Pancreas (tissue), 10 donors: ENCODE measurements around the gene STAT6. TPM values are rescaled to one million over a fixed set of nuclear protein-coding genes. Genes with fewer than 3 reads are reported as not detected.

Experiments used
- ATAC-seq, 4 donors: fragments of 200-7000 bp; cut with Tn5 transposase; one replicate each; pipeline versions ENCODE4 v1.8.0 to v1.9.1; 2020; ENCODE audit warnings: mild to moderate bottlenecking in 4 of 4, moderate library complexity in 4 of 4
- DNase-seq, 6 donors: peaks; one replicate each; pipeline ENCODE4 v3.0.0-alpha.2; 2020
- FAIRE-seq: peaks from 2 replicates; lab custom pipeline; 2012; peaks lifted over from hg19 to GRCh38; lab: Jason Lieb, UNC
- H3K27ac ChIP-seq, 4 donors: fragments of 200-600 bp; sonication (generic); 1 replicate in 3 of 4; 2 replicates in 1 of 4; pipeline versions ENCODE4 v1.5.0 to v1.8.0; 2020
- H3K27me3 ChIP-seq, 4 donors: fragments of 200-600 bp; one replicate each; pipeline ENCODE4 v1.8.0; 2021
- H3K36me3 ChIP-seq, 3 donors: fragments of 200-600 bp; sonication (generic) in 1 of 3; one replicate each; pipeline versions ENCODE4 v1.5.0 to v1.8.0; 2020 to 2021
- H3K4me1 ChIP-seq, 3 donors: fragments of 200-600 bp; one replicate each; pipeline ENCODE4 v1.8.0; 2021
- H3K4me3 ChIP-seq, 4 donors: fragments of 200-600 bp; sonication (generic) in 2 of 4; one replicate each; pipeline versions ENCODE4 v1.5.0 to v1.8.0; 2020 to 2021
- H3K9me3 ChIP-seq, 4 donors: fragments of 200-600 bp; one replicate each; pipeline ENCODE4 v1.8.0; 2021
- WGBS, 2 donors: extraction: QIAGEN DNeasy Blood & Tissue Kit; methylation state at CpG; one replicate each; pipeline ENCODE4 v1.1.7; 2013; 5-methylcytosine and 5-hydroxymethylcytosine counted together
- intact Hi-C, 3 donors: fragments of 100-400 bp; cut with DNase I; formaldehyde crosslinking; loops; one replicate each; pipeline versions ENCODE4 v1.11.1 to v1.14.2; 2022
- polyA plus RNA-seq, 2 donors: library from polyadenylated mRNA; stranded (reverse); fragments of 200-250 nt; gene quantifications; one replicate each; pipeline ENCODE4 v1.2.3, GENCODE V29; 2013
- total RNA-seq, 6 donors: library from RNA; stranded (reverse); fragmentation: NEBNext Ultra II Directional in 4 of 6; extraction: Animal tissue kit (Norgen Biotek cat#: 25700) in 4 of 6; gene quantifications; one replicate each; pipeline versions ENCODE4 v1.2.1 to v1.2.4, GENCODE V29; 2021 to 2023
- TF ChIP-seq, protein P1 (sequence below), 4 donors: fragments of 200-600 bp; sonication (generic) in 3 of 4; IDR thresholded peaks; one replicate each; pipeline versions ENCODE4 v1.5.0 to v1.8.0; 2021; ENCODE audit warnings: antibody characterized with exemption in 4 of 4
- donor health status: healthy with polysubstance abuse.
- donor health status: DM: no; HTN: no; CAD: no; lungs with moderate emphysema.
- donor health status: DM: no; HTN: no; CAD: no.
- donor health status: control.
- donor health status: control.
- donor health status: Bipolar disorder and iron deficiency.
- donor health status: DM: yes; HTN: yes; CAD: no.
- donor health status: DM: no; HTN: no; CAD: no.
- donor health status: DM: no; HTN: no; CAD: no.
- donor health status: DM: yes; HTN: yes; CAD: no.

The STAT6 gene
- total and polyA plus RNA-seq, 8 donors = 31.0 to 141 (median 56.2) TPM

DNA sequence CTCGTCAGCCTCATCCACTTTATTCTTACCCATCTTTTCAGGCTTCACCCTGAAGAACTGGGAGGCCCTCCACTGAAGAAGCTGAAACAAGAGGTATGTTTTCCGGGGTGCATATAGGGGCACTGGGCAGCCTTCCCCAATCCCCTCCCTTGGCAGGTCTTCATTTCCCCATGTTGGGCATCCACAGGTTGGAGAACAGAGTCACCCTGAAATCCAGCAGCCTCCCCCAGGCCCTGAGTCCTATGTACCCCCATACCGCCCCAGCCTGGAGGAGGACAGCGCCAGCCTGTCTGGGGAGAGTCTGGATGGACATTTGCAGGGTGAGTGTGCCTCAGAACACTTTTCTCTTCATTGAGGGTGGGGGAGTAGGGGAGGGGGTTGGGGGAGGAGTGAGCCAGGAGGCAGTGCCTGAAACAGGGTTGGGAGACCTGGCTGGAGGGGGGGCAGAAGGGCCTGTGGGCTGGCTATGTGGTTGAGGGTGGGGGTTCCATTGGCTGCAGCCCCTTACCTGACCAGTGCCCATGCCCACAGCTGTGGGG lies 18.2 kb downstream of the STAT6 start:
- no peak for ATAC-seq
- intact Hi-C loops = no loop called here
- Histone ChIP-seq H3K27ac (no peak overlapping the region), H3K4me3 (no peak overlapping the region), H3K4me1 (peaks cover 0 to 6% (median 0%) of the 10 kb centered on the region in 3 donors), H3K27me3 (no peaks in the 10 kb centered on the region), H3K36me3 (peaks cover 0 to 7% (median 0%) of the 10 kb centered on the region in 3 donors), H3K9me3 (no peaks in the 10 kb centered on the region)
- peak in 1 of 6 donors; percentile 76 for DNase-seq
- TF ChIP-seq, protein P1, sequence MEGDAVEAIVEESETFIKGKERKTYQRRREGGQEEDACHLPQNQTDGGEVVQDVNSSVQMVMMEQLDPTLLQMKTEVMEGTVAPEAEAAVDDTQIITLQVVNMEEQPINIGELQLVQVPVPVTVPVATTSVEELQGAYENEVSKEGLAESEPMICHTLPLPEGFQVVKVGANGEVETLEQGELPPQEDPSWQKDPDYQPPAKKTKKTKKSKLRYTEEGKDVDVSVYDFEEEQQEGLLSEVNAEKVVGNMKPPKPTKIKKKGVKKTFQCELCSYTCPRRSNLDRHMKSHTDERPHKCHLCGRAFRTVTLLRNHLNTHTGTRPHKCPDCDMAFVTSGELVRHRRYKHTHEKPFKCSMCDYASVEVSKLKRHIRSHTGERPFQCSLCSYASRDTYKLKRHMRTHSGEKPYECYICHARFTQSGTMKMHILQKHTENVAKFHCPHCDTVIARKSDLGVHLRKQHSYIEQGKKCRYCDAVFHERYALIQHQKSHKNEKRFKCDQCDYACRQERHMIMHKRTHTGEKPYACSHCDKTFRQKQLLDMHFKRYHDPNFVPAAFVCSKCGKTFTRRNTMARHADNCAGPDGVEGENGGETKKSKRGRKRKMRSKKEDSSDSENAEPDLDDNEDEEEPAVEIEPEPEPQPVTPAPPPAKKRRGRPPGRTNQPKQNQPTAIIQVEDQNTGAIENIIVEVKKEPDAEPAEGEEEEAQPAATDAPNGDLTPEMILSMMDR (IDR thresholded peaks at IDR 0.05) = no peak
- no peak for FAIRE-seq
- WGBS, 2 donors = 85 to 86% methylated on average over 4 of the region's 4 CpGs

DNA sequence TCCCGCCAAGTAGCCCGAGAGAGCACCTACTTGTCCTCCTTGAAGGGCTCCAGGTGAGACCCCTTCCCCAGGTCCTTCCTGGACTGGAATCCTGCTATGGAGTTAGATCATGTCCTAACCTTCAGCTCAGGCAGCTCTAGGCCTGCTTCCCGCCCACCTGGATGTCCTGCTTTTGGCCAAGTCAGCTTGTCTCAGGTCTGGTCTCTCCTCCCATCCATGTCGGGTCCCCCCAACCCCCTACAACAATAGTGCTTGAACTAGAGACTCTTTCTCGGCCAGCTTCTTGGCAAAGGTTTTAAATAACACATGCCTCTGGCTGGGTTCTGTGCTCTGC lies 18.7 kb downstream of the STAT6 start:
- intact Hi-C loops = no loop called here
- H3K9me3 ChIP-seq = no peaks in the 10 kb centered on the region
- TF ChIP-seq, protein P1 (IDR thresholded peaks at IDR 0.05) = no peak
- WGBS, 2 donors = 75 to 78% methylated on average over 5 of the region's 5 CpGs
- DNase-seq = peak in 1 of 6 donors; percentile 36
- H3K27me3 ChIP-seq = no peaks in the 10 kb centered on the region
- H3K4me3 ChIP-seq = no peak overlapping the region
- ATAC-seq = no peak
- peaks cover 0 to 7% (median 0%) of the 10 kb centered on the region in 3 donors for H3K36me3 ChIP-seq
- H3K4me1 ChIP-seq = peaks cover 0 to 6% (median 0%) of the 10 kb centered on the region in 3 donors
- no peak overlapping the region for H3K27ac ChIP-seq
- no peak for FAIRE-seq

DNA sequence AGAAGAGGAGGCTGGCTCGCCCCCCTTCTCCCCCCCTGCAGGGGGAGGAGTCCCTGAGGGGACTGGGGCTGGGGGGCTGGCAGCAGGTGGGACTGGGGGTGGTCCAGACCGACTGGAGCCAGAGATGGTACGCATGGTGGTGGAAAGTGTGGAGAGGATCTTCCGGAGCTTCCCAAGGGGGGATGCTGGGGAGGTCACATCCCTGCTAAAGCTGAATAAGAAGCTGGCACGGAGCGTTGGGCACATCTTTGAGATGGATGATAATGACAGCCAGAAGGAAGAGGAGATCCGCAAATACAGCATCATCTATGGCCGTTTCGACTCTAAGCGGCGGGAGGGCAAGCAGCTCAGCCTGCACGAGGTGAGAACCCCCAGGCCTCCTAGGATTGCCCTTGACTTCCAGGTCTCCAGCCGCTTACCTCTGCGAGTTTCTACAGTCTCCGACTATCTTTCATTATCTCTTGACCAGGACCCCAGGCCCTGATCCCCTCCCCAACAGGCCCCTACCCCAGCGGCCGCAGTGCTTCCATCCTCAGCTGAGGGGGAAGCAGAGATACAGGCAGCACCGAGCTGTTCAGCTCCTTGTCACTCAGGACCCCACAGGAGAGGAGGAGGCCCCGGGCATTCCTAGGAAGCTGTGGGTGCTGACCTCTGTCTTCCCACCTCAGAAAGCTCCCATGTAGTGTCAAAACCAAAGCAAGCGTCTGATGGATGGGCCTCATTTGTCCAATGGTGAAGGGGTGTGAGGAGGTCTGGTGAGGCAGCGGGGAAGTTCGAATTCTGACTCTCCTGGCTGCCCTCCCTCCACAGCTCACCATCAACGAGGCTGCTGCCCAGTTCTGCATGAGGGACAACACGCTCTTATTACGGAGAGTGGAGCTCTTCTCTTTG lies 19.3 kb downstream of the STAT6 start:
- FAIRE-seq (no peak), ATAC-seq (no peak), DNase-seq (peak in 1 of 6 donors; percentile 55)
- WGBS, 2 donors = 83 to 88% methylated on average over 25 of the region's 25 CpGs
- no peak overlapping the region for H3K4me3 ChIP-seq
- peaks cover 0 to 7% (median 0%) of the 10 kb centered on the region in 3 donors for H3K36me3 ChIP-seq
- TF ChIP-seq, protein P1 (IDR thresholded peaks at IDR 0.05) = no peak
- no peak overlapping the region for H3K27ac ChIP-seq
- peaks cover 0 to 6% (median 0%) of the 10 kb centered on the region in 3 donors for H3K4me1 ChIP-seq
- intact Hi-C loops = no loop called here
- no peaks in the 10 kb centered on the region for H3K27me3 ChIP-seq
- no peaks in the 10 kb centered on the region for H3K9me3 ChIP-seq

DNA sequence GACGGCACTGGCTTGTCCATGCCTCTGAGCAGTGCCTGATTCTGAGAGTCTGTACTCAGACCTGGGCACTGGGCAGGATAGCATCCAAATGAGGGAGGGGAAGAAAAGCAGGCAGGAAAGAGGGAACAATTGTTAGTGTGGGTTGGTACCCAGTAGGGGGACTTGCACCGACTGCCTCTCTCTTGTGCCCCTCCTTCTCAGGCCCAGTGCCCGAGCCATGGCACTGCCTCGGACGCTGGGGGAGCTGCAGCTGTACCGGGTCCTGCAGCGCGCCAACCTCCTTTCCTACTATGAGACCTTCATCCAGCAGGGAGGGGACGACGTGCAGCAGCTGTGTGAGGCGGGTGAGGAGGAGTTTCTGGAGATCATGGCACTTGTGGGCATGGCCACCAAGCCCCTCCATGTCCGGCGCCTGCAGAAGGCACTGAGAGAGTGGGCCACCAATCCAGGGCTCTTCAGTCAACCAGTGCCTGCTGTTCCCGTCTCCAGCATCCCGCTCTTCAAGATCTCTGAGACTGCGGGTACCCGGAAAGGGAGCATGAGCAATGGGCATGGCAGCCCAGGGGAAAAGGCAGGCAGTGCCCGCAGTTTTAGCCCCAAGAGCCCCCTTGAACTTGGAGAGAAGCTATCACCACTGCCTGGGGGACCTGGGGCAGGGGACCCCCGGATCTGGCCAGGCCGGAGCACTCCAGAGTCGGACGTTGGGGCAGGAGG lies 20.1 kb downstream of the STAT6 start:
- H3K9me3 ChIP-seq = no peaks in the 10 kb centered on the region
- H3K27ac ChIP-seq = no peak overlapping the region
- intact Hi-C loops = no loop called here
- H3K36me3 ChIP-seq = peaks cover 0 to 7% (median 0%) of the 10 kb centered on the region in 3 donors
- H3K4me1 ChIP-seq = peaks cover 0 to 6% (median 0%) of the 10 kb centered on the region in 3 donors
- TF ChIP-seq, protein P1 (IDR thresholded peaks at IDR 0.05) = no peak
- 83 to 87% methylated on average over 22 of the region's 22 CpGs for WGBS, 2 donors
- DNase-seq (peak in 1 of 6 donors; percentile 60), FAIRE-seq (no peak), ATAC-seq (no peak)
- H3K27me3 ChIP-seq = no peaks in the 10 kb centered on the region
- H3K4me3 ChIP-seq = no peak overlapping the region
